HG03565 (cell line): ENCODE data around the gene SLC15A1.
A peak's percentile ranks its signal among the peaks of the same experiment; 100 is the strongest.
"Not testable (repeated sequence)": the region's sequence is repeated elsewhere in the genome, so short reads cannot be mapped to it uniquely, and the experiment has no call there.

Experiments
- ATAC-seq: cut with Tn5 transposase; IDR thresholded peaks from one replicate; pipeline ENCODE4 v1.9.1; 2021; ENCODE audit warnings: mild to moderate bottlenecking, moderate library complexity; ENCODE audit not compliant: unreplicated experiment

Gene SLC15A1

DNA sequence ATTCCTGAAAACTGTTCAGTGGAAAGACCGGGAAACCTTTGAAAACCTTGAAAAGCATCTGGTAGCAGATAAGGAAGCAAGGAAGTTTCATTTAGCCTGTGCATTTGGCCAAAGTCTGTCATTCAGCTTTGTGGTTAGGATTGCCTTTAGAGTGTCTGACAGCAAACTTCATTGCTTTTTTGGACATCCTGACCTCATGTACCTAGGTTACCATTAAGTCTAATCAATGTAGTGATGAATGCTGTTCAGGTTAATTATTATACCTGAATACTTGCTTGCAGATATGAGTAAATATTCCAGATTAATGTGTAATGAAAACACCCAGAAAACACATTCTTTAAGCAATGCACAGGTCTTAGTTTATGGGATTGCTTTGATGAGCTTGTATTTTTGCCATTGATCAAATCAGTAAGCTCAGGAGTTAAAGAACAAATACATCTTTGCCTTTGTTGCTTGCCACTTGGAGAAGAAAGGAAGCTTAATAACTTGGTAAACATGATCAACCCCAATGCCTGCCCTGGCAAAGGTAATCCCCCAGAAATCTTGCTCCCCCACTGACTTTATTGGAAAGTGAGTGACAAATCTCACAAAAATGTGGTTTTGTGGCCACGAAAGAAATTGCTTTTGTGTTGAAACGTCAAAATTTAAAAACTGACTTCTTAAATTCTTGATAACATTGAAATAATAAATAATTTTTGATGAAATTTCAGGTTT, 87.4 kb downstream of the SLC15A1 start:
- no peak for ATAC-seq

DNA sequence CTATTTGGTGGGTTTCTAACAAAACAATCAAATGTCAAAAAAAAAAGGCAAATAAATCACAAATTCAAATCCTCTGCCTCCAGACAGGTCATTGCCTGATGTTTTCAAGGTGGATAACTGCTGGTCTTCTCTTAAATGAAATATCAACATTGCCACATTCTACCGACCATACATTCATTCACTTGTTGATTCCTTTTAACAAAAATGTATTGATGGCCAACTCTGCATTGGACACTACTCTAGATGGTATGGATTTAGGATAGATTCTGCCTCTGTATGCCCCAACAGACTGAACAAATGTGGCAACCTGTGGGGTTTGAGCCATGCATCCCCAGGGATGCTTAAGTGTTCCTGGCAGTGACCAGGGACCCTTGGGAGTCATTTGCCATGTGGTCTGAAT, 88.0 kb downstream of the SLC15A1 start:
- ATAC-seq = no peak

- no peak for ATAC-seq
Measured at GRCh38 chr13:98664047-98664446, 88.4 kb downstream of the SLC15A1 start.

DNA sequence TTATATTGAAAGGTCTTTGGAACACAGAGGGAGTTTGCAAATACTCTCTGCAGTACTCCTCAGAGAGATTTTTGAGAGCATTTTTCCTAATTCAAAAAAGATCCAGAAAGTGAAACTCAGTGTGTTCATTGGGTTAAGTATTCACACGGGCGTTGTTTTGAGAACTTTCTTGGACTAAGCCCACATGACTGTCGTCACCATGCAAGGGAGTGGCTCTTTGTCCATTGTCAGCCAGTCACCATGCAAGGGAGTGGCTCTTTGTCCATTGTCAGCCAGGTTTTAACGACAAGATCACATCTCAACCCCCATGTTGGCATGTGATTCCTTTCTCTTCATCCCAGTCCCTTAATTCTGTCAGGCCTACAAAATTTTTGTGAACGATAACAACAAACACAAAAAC, 94.3 kb downstream of the SLC15A1 start:
- no peak for ATAC-seq

DNA sequence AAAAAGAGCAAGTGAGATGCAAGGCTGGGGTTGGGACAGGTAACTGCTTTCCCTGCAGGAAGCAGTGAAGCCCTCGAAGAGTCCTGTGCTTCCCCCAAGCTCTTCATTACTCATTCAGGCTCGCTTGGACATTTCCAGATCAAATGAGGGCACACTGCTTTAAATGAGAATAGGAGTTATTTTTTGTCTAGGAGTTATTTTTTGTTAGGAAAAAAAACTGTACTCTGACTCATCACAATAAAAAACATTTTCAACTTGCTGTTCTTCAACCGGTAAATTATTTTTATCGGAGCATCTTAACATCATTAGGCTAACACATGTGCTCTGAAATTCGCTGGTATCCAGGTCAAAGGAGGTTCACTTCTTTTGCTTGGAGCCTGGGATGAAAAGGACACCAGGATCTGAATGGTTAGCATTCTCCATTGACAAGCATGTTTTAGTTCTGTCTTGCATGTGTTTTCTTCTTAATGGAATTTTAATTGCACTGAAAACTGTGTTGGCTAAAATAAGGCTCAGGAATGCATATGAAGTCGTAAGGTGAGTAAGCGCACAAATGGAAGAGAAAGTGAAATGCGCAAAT, 94.9 kb downstream of the SLC15A1 start:
- no peak for ATAC-seq

- ATAC-seq = no peak
Measured at GRCh38 chr13:98656223-98656622, 96.2 kb downstream of the SLC15A1 start.

- ATAC-seq = peak; percentile 80
Measured at GRCh38 chr13:98653463-98653985, 98.9 kb downstream of the SLC15A1 start.

DNA sequence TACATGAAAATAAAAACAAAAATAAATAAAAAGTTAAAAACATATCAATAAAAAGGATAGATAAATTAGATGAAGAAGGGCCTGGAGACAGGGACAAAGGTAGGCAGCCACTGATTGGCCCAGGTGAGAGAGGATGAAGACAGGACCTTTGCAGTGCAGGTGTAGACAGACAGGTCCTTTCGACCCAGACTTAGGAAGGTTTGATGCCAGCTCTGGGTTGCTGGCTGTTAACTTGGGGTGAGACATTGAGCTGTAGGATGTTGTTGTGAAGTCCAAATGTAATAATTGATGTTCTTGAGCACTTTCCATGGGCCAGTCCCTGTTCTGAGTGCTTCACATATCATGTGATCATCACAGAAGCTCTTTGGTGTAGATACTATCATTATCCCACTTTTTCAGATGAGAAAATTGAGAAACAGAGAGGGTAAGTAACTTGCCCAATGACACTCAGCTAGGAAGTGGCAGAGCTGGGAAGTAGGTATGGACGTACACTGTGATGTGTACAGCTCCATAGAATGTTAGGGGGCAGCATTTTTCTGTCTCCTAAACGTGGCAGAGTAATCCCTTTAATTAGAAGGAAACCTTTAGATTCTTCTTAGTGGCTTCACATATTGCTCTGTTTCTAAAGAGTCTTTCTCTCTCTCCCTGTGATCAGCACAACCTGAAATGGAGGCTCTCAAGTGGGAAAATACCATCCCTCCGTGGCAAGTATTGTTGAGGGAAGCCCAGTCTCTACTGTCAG, 99.6 kb downstream of the SLC15A1 start:
- ATAC-seq = no peak

GRCh38 chr13:98652276-98652675, 100.2 kb downstream of the SLC15A1 start:
- ATAC-seq = no peak

DNA sequence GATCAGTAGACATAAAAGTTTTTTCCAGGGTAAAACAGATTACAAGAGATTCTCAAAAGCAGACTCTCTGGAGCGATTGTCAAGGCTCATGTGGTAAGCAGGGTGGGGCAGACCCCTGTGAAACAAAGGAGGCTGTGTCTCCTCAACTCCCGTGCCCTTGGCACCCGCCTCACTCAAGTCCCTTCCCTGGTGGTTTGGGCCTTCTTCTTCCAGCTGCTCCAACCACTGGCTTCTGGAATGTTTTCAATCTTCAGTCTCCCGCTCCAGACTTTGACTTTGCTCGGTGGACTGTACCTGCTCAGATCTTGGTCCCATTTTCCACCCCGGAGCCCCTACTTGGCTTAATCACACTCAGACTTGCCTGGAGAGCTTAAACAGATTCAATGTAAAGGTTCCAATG, 100.7 kb downstream of the SLC15A1 start:
- no peak for ATAC-seq

- ATAC-seq = no peak
Measured at GRCh38 chr13:98650396-98651107, 101.9 kb downstream of the SLC15A1 start.

DNA sequence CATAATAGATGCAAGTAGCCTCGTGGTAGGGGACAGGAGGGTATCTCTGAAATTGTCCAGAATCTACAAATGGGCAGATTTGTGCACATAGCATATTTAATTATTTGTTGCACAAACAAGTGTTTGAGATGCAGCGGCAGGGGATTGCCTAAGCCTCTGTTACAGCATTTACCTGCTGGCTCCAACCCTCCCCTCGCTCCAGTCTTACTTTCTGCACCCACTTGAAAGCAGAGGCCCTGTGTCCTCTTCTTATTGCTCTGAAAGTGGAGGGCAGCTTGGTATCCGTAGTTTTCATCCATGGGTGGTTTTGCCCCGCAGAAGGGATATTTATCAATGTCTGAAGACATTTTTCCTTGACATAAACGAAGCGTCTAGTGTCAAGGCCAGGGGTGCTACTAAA, 102.6 kb downstream of the SLC15A1 start:
- no peak for ATAC-seq

DNA sequence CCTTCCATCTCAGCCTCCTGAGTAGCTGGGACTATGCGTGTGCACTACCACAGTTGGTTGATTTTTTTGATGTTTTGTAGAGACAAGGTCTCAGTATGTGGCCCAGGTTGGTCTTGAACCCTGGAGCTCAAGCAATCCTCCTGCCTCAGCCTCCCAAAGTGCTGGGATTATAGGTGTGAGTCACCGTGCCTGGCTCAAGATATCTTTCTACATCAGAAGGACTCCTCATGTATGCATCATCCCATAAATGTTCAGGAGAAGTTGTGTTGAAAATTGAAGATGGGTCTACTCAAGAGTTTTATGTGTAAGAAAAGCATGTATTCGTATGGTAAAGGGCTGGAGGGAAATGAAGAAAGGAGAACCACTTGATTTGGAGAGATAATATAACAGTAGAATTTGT, 103.8 kb downstream of the SLC15A1 start:
- no peak for ATAC-seq

DNA sequence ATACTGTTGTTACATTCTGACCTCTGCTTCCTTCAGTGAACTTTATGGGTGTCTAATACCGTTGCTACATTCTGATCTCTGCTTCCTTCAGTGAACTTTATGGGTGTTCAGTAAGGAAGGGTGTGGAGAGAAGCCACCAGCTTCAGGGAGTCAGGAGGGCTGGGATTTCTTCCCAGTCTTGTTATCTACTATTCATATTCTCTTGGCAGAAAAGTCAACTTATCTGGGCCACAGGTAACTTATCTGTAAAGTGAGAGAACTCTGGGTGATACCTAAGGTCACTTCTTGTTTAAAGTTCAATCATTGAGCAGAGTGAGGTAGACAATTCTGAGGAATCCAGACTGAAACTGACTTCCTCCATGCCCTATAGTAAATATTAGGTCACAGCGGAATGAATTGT, 104.3 kb downstream of the SLC15A1 start:
- no peak for ATAC-seq

DNA sequence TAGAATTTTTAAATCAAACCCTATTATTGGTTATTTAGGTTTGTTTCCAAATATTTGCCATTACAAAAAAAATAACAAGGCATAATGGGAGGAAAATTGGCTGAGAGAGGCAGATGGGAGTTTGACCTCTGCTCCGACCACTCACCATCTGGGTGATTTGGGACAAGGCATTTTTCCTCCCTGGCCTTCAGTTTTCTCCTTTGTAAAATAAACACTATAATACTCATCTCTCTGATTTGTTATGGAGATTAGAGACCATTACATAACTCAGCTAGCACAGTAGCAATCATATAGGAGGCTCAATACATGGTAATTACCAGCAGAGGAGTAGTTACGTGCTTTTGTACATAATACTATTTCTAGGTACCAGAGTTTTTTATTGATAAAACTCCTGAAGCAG, 105.4 kb downstream of the SLC15A1 start:
- no peak for ATAC-seq

DNA sequence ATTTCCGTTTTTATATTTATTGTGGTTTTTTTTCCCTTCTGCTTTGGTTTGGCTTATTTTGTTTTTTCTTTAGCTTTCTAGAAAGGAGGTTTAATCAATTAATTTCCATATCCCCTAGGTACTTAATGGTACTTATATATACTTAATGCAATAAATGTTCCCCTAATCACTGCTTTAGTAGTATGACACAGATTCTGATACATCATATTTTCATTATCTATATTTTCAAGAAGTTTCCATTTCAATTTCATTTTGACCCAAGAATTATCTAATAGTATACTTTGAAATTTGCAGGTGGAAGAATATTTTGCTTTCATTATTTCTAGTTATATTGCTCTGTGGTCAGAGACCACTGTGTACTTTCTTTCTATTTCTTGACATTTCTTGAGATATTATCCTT, 109.0 kb downstream of the SLC15A1 start:
- no peak for ATAC-seq

- no peak for ATAC-seq
Measured at GRCh38 chr13:98641075-98641474, 111.4 kb downstream of the SLC15A1 start.

GRCh38 chr13:98639785-98640184, 112.7 kb downstream of the SLC15A1 start:
- ATAC-seq = not testable (repeated sequence)

- ATAC-seq = not testable (repeated sequence)
Measured at GRCh38 chr13:98638352-98638751, 114.1 kb downstream of the SLC15A1 start.
